Spleen (tissue), 7 donors: ENCODE data around the gene MGME1.

Experiments
- POLR2A ChIP-seq, 3 donors: fragments of 450-650 bp; IDR thresholded peaks; one replicate each; pipeline ENCODE4 v1.5.1; 2017; ENCODE audit warnings: antibody characterized with exemption in 3 of 3, mild to moderate bottlenecking in 1 of 3
- POLR2AphosphoS5 ChIP-seq, 3 donors: sonication (generic); formaldehyde crosslinking; IDR thresholded peaks; one replicate each; pipeline ENCODE4 v1.5.1; 2017; ENCODE audit warnings: antibody characterized with exemption in 3 of 3
- TF ChIP-seq, protein P1 (sequence below), 11 experiments: fragments of 200-600 bp in 7 of 11; fragments of 450-650 bp in 4 of 11; sonication (generic) in 4 of 11; IDR thresholded peaks in 8 of 11; conservative IDR thresholded peaks in 3 of 11; 1 replicate in 7 of 11; 2 replicates in 4 of 11; pipeline versions ENCODE4 v1.4.0 to v1.8.0; 2016 to 2021; ENCODE audit warnings: antibody characterized with exemption in 11 of 11, inconsistent platforms in 4 of 11, mild to moderate bottlenecking in 1 of 11
- donor health status: DM: no; HTN: no; CAD: no; lungs with moderate emphysema.
- donor health status: DM: no; HTN: no; CAD: no.
- donor health status: DM: no; HTN: no; CAD: no.

GRCh38 chr20:18011951-18012645 is 43.3 kb downstream of the MGME1 start:
- TF ChIP-seq, protein P1, sequence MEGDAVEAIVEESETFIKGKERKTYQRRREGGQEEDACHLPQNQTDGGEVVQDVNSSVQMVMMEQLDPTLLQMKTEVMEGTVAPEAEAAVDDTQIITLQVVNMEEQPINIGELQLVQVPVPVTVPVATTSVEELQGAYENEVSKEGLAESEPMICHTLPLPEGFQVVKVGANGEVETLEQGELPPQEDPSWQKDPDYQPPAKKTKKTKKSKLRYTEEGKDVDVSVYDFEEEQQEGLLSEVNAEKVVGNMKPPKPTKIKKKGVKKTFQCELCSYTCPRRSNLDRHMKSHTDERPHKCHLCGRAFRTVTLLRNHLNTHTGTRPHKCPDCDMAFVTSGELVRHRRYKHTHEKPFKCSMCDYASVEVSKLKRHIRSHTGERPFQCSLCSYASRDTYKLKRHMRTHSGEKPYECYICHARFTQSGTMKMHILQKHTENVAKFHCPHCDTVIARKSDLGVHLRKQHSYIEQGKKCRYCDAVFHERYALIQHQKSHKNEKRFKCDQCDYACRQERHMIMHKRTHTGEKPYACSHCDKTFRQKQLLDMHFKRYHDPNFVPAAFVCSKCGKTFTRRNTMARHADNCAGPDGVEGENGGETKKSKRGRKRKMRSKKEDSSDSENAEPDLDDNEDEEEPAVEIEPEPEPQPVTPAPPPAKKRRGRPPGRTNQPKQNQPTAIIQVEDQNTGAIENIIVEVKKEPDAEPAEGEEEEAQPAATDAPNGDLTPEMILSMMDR (IDR thresholded peaks at IDR 0.05 in 8 of 11, conservative IDR thresholded peaks at IDR 0.05 in 3 of 11): no peak
- TF ChIP-seq POLR2A (IDR thresholded peaks at IDR 0.05): no peak
- no peak for TF ChIP-seq POLR2AphosphoS5 (IDR thresholded peaks at IDR 0.05)
